Activated naive CD8-positive, alpha-beta T cell treated with anti-CD3 and anti-CD28 coated beads, Interleukin-2, amount 50 U/mL, for 16 hours (primary cell): Measurements from ENCODE around the gene CCDC17.
"Not testable (repeated sequence)": the region's sequence is repeated elsewhere in the genome, so short reads cannot be mapped to it uniquely, and the experiment has no call there.

Experiments used
- DNase-seq: peaks from one replicate; pipeline ENCODE4 v3.0.0-alpha.2; 2020; ENCODE audit warnings: low read depth, low spot score

Gene CCDC17

GRCh38 chr1:45621895-45622523 is 1.8 kb downstream of the CCDC17 start:
- no peak for DNase-seq

- DNase-seq: no peak
These were observed 2.4 kb downstream of the CCDC17 start for GRCh38 chr1:45621501-45621836.

- no peak for DNase-seq
These were observed 3.0 kb downstream of the CCDC17 start for GRCh38 chr1:45620588-45621500.

- DNase-seq: no peak
These were observed 4.5 kb downstream of the CCDC17 start for GRCh38 chr1:45619149-45619921.

- no peak for DNase-seq
These were observed 6.2 kb downstream of the CCDC17 start for GRCh38 chr1:45617618-45618017.

GRCh38 chr1:45615885-45616284 is 8.0 kb downstream of the CCDC17 start:
- DNase-seq: no peak

GRCh38 chr1:45612941-45613579 is 10.8 kb downstream of the CCDC17 start:
- DNase-seq: no peak

GRCh38 chr1:45610589-45611226 is 13.1 kb downstream of the CCDC17 start:
- DNase-seq: no peak

GRCh38 chr1:45608175-45609156 is 15.4 kb downstream of the CCDC17 start:
- no peak for DNase-seq

GRCh38 chr1:45607404-45608074 is 16.3 kb downstream of the CCDC17 start:
- DNase-seq: no peak

- no peak for DNase-seq
These were observed 19.6 kb downstream of the CCDC17 start for GRCh38 chr1:45604239-45604638.

GRCh38 chr1:45596765-45597164 is 27.1 kb downstream of the CCDC17 start:
- not testable (repeated sequence) for DNase-seq

GRCh38 chr1:45594412-45594811 is 29.4 kb downstream of the CCDC17 start:
- DNase-seq: no peak

- no peak for DNase-seq
These were observed 34.0 kb downstream of the CCDC17 start for GRCh38 chr1:45589861-45590260.

- DNase-seq: no peak
These were observed 37.1 kb downstream of the CCDC17 start for GRCh38 chr1:45586769-45587168.

GRCh38 chr1:45585496-45586075 is 38.3 kb downstream of the CCDC17 start:
- no peak for DNase-seq

- DNase-seq: no peak
These were observed 38.8 kb downstream of the CCDC17 start for GRCh38 chr1:45585110-45585426.

GRCh38 chr1:45584351-45585109 is 39.3 kb downstream of the CCDC17 start:
- peak; percentile 71 for DNase-seq
